Non-pigmented ciliary epithelial cell (primary cell): ENCODE measurements around the gene ZFPL1.

ENCODE experiments used
- DNase-seq: peaks from one replicate; pipeline ENCODE4 v3.0.0-alpha.2; 2010; ENCODE audit warnings: low read depth

Gene ZFPL1

DNA sequence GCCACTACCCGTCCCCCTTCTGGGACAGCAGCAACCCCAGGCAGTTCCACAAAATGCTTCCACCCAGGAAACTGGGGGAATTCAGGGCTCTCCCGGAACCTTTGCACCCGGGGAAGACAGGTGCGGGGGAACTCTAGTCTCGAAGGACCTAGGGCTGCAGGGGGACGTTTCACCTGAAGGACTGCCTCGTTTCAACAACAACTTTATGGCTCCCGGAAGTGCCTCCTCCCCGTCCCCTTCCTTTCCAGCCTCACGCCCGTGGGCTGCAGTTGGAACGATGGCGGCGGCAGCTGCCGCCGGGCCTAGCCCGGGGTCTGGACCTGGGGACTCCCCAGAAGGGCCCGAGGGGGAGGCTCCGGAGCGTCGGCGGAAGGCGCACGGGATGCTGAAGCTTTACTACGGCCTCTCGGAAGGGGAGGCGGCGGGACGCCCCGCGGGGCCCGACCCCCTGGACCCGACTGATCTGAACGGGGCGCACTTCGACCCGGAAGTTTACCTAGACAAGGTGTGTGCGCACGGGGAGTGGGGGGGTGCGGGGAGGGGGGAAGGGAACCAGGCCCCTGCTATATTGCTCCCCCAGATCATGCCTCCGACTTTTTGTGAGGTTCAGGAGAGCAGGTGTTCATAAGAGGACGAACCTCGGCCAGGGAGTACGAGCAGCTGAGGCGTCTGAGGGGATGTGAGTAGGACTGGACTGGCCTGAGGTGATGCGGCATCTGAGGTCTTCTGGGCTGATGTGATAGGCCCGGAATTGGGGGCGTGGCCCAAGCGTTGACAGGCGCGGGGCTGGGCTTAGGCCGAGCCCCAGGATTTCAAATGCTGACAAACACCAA lies 12.2 kb downstream of the ZFPL1 start, which contains the start of gene VPS51:
VPS51 (plus strand) TSS at position 241 of the 833 bp plus-strand sequence; CDS start at position 278, 37 bp downstream.
- DNase-seq, result peak; percentile 50

DNA sequence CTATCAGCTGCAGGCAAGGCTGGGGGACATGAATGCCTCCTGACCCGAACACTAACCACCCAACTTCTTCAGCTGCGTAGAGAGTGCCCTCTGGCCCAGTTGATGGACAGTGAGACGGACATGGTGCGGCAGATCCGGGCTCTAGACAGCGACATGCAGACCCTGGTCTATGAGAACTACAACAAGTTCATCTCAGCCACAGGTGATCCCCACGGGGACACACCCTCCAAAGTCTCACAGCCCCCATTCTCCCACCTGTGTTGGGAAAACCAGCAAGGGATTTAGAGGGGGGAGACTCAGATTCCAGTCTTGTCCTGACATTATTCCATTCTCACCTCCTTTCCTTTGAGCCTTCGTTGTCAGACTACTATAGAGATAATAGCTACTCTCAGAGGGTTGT lies 12.9 kb downstream of the ZFPL1 start:
- DNase-seq, result no peak

DNA sequence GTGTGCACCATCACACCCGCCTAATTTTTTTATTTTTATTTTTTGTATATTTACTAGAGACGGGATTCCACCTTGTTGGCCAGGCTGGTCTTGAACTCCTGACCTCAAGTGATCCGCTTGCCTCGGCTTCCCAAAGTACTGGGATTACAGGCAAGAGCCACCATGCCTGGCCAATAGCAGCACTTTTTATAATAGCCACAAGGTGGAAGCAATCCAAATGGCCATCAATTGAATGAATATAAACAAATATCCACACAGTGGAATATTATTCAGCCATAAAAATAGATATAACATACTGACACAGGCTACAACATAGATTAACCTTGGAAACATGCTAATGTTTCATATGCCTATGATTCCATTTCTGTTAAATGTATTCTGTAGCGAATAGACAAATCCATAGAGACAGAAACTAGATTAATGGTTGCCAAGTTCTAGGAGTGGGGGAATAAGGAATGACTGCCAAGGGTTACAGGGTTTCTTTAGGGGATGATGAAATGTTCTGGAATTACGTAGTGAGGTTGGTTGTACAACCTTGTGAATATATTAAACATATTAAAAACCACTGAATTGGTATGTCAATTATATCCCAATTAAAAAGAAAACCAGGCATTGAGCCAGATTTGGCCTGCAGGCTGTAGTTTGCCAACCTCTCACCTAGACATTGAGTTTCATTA lies 16.8 kb downstream of the ZFPL1 start:
- no peak for DNase-seq

GRCh38 chr11:65102142-65103095 lies 18.4 kb downstream of the ZFPL1 start:
- no peak for DNase-seq

GRCh38 chr11:65103476-65103875 lies 19.5 kb downstream of the ZFPL1 start:
- DNase-seq, result no peak

DNA sequence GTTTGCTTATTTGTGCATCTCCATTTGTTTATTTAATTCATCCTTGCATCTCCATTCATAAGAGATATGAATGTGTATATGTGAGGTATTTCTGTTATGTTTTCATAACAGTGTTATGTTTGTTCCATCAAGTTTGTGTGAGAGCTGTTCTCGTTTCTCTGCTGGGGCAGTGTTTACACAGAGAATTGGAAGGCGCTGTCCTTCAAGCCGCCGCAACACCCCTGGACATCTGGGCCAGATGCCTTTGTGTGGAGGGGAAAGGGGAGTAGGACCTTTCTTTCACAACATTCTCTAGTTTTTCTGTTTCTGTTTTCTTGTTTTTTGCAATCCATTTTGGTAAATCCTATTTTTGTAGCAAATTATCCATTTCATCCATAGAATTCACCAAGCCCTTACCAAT lies 20.6 kb downstream of the ZFPL1 start:
- no peak for DNase-seq

- no peak for DNase-seq
Observed at GRCh38 chr11:65107078-65107477, 23.1 kb downstream of the ZFPL1 start.

- DNase-seq, result no peak
Observed at GRCh38 chr11:65107751-65108468, 23.9 kb downstream of the ZFPL1 start.

- no peak for DNase-seq
Observed at GRCh38 chr11:65108469-65109123, 24.6 kb downstream of the ZFPL1 start.

DNA sequence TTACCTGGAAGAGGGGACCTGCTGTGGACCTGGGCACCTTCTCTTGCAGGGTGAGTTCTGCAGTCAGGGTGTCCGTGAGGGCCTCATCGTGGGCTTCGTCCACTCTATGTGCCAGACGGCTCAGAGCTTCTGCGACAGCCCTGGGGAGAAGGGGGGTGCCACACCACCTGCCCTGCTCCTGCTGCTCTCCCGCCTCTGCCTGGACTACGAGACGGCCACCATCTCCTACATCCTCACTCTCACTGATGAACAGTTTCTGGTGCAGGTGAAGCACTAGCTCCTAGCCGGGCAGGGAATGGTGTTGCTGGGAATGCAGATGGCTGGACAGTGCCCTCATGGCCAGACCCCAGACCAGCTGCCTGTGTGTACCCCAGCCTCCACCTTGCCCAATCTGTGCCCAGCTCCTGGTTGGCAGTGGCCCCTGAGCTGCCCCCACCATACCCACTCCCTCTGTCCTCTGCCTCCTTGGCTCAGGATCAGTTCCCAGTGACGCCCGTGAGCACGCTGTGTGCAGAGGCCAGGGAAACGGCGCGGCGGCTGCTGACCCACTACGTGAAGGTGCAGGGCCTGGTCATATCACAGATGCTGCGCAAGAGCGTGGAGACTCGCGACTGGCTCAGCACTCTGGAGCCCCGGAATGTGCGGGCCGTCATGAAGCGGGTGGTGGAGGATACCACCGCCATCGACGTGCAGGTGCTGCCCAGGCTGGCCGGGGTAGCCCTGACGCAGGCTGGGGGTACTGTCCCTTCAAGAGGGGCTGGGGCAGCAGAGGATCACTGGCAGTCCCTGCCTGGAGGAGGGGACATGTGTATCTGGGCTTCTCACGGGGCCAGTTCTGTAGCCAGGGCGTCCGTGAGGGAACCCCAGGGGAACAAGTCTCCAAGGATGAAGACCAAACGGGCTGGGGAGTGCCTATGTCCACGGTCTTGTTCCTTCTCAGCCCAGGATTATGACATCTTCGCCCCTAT lies 25.5 kb downstream of the ZFPL1 start:
- DNase-seq, result no peak

- DNase-seq, result no peak
Observed at GRCh38 chr11:65110354-65110861, 26.4 kb downstream of the ZFPL1 start.

- DNase-seq, result no peak
Observed at GRCh38 chr11:65111159-65111743, 27.2 kb downstream of the ZFPL1 start.

DNA sequence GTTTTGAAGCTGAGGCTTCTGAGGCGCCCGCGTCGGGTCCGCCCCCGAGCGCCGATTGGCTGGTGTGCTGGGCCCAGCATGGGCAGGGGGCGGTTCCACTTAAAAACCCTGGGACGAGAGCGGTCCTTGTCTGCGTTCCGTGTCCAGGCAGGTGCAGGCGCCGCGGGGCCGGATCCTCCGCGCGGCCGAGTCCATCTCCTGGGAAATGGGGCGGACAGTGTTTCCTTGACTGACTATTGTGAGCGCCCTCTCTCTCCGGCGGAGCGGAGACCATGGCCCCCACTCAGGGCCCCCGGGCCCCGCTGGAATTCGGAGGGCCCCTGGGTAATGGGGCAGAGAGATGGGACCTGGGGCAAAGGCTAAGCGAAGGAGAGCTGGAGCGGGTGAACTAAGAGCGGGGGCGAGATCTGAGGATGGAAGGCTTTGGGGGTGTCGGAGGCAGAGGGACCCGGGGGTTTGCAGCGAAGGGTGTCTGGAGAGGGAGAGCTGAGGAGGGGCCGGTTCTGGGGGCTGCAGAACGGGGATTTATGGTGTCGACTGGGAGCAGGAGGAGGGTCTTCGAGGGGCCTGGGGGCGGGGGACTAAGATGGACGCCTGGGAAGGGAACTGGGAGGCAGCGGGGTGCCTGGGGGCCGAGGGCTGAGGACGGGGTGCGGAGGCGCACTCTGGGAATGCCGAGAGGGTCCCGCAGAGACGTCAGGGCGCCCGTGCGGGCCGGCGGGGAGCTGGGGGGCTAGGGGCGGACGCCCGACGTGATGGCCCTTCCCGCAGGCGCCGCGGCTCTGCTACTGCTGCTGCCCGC lies 27.9 kb downstream of the ZFPL1 start, which contains the start of gene TM7SF2:
TM7SF2 (plus strand) TSS at position 129 of the 802 bp plus-strand sequence; CDS start at position 273, 144 bp downstream.
- DNase-seq, result no peak

DNA sequence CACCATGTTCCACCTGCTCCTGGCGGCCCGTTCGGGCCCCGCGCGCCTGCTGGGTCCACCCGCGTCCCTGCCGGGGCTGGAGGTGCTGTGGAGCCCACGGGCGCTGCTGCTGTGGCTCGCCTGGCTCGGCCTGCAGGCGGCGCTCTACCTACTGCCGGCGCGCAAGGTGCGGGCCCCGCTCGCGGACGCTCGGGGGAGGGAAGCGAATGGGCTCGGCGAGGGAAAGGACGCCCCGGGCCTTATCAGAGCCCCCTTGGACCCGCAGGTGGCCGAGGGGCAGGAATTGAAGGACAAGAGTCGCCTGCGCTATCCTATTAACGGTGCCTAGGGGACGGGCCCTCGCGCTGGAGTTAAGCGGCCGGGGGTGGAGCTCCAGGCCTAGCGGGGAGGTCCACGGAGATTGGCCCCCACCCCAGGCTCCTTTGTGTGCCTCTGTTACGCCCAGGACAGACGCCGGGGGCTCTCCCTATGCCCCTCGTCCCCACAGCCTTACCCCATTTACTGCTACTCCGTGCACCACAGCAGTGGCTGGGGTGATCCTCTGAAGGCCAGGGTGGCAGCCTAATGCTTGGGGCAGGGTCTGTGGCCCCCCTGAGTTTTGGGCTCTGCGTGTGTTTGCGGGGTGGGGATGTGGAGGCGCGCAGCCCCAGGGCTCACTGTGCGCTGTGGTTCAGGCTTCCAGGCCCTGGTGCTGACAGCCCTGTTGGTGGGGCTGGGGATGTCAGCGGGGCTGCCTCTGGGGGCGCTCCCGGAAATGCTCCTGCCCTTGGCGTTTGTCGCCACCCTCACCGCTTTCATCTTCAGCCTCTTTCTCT lies 28.7 kb downstream of the ZFPL1 start:
- no peak for DNase-seq

DNA sequence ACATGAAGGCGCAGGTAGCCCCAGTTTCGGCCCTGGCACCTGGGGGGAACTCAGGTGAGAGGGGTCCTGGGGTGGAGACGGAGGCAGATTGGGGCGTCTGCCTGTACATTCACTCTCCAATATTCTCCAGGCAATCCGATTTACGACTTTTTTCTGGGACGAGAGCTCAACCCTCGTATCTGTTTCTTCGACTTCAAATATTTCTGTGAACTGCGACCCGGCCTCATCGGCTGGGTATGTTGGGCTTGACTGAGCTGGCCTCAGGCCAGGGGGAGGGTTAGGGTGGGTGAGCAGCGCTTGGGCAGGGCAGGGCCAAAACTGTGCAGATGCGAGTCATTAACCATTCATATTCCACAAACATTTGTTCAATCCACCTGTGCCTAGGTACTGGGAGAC lies 29.3 kb downstream of the ZFPL1 start:
- DNase-seq, result no peak

- no peak for DNase-seq
Observed at GRCh38 chr11:65113839-65114238, 29.8 kb downstream of the ZFPL1 start.

GRCh38 chr11:65114538-65115171 lies 30.6 kb downstream of the ZFPL1 start:
- DNase-seq, result no peak
